ENCODE results near the gene AKR1C1.
A peak's percentile ranks its signal among the peaks of the same experiment; 100 is the strongest.
"Not testable (repeated sequence)": the region's sequence is repeated elsewhere in the genome, so short reads cannot be mapped to it uniquely, and the experiment has no call there.

Gene AKR1C1

GRCh38 chr10:4943416-4943815, 19.8 kb upstream of the AKR1C1 start:
- not testable (repeated sequence) for H3K36me3 Mint-ChIP-seq; ATAC-seq; DNase-seq (ENCODE audit: low spot score in 2 of 2); H3K27ac Mint-ChIP-seq; H3K4me3 Mint-ChIP-seq; H3K4me1 Mint-ChIP-seq; H3K9me3 Mint-ChIP-seq

GRCh38 chr10:4943821-4944220, 19.4 kb upstream of the AKR1C1 start:
- Mint-ChIP-seq H3K27ac (no peak overlapping the region), H3K36me3 (no peaks in the 10 kb centered on the region), H3K9me3 (no peaks in the 10 kb centered on the region), H3K4me3 (no peak overlapping the region), H3K4me1 (no peaks in the 10 kb centered on the region)
- DNase-seq (ENCODE audit: low spot score in 2 of 2) (no peak), ATAC-seq (no peak)

GRCh38 chr10:4944841-4945240, 18.4 kb upstream of the AKR1C1 start:
- Mint-ChIP-seq H3K4me1 (no peaks in the 10 kb centered on the region), H3K36me3 (no peaks in the 10 kb centered on the region), H3K4me3 (no peak overlapping the region), H3K9me3 (no peaks in the 10 kb centered on the region), H3K27ac (no peak overlapping the region)
- no peak for DNase-seq (ENCODE audit: low spot score in 2 of 2)
- ATAC-seq = no peak

- DNase-seq (ENCODE audit: low spot score in 2 of 2) (no peak), ATAC-seq (no peak)
- H3K9me3 Mint-ChIP-seq = no peaks in the 10 kb centered on the region
- H3K4me1 Mint-ChIP-seq = no peaks in the 10 kb centered on the region
- H3K36me3 Mint-ChIP-seq = no peaks in the 10 kb centered on the region
- H3K4me3 Mint-ChIP-seq = no peak overlapping the region
- H3K27ac Mint-ChIP-seq = no peak overlapping the region
These were observed 17.2 kb upstream of the AKR1C1 start for GRCh38 chr10:4945766-4946717.

GRCh38 chr10:4947039-4947634, 16.1 kb upstream of the AKR1C1 start:
- no peak for ATAC-seq
- Mint-ChIP-seq H3K27ac (no peak overlapping the region), H3K4me3 (no peak overlapping the region)

GRCh38 chr10:4947635-4948596, 15.3 kb upstream of the AKR1C1 start:
- H3K4me3 Mint-ChIP-seq = no peak overlapping the region
- DNase-seq (ENCODE audit: low spot score in 2 of 2) (no peak), ATAC-seq (no peak)
- H3K27ac Mint-ChIP-seq = no peak overlapping the region
- no peaks in the 10 kb centered on the region for H3K9me3 Mint-ChIP-seq
- H3K4me1 Mint-ChIP-seq = no peaks in the 10 kb centered on the region
- H3K36me3 Mint-ChIP-seq = no peaks in the 10 kb centered on the region

More at GRCh38 chr10:4947039-4947634, 16.1 kb upstream of the AKR1C1 start:
- no peaks in the 10 kb centered on the region for H3K4me1 Mint-ChIP-seq
- DNase-seq (ENCODE audit: low spot score in 2 of 2) = no peak
- no peaks in the 10 kb centered on the region for H3K9me3 Mint-ChIP-seq
- no peaks in the 10 kb centered on the region for H3K36me3 Mint-ChIP-seq

GRCh38 chr10:4951512-4952162, 11.6 kb upstream of the AKR1C1 start:
- not testable (repeated sequence) for H3K4me1 Mint-ChIP-seq; H3K36me3 Mint-ChIP-seq; H3K9me3 Mint-ChIP-seq; DNase-seq (ENCODE audit: low spot score in 2 of 2); H3K27ac Mint-ChIP-seq; ATAC-seq; H3K4me3 Mint-ChIP-seq

- Mint-ChIP-seq H3K4me3 (no peak overlapping the region), H3K27ac (no peak overlapping the region), H3K36me3 (no peaks in the 10 kb centered on the region), H3K9me3 (no peaks in the 10 kb centered on the region), H3K4me1 (no peaks in the 10 kb centered on the region)
- ATAC-seq (no peak), DNase-seq (ENCODE audit: low spot score in 2 of 2) (no peak)
These were observed 9.8 kb upstream of the AKR1C1 start for GRCh38 chr10:4953405-4953804.

GRCh38 chr10:4956088-4956487, 7.1 kb upstream of the AKR1C1 start:
- H3K36me3 Mint-ChIP-seq; H3K4me1 Mint-ChIP-seq; H3K9me3 Mint-ChIP-seq; H3K4me3 Mint-ChIP-seq; DNase-seq (ENCODE audit: low spot score in 2 of 2); H3K27ac Mint-ChIP-seq: not testable (repeated sequence)
- peak; percentile 19 for ATAC-seq

GRCh38 chr10:4956955-4957645, 6.1 kb upstream of the AKR1C1 start:
- ATAC-seq = not testable (repeated sequence)

GRCh38 chr10:4961558-4961957, 1.7 kb upstream of the AKR1C1 start:
- not testable (repeated sequence) for H3K36me3 Mint-ChIP-seq; ATAC-seq; H3K27ac Mint-ChIP-seq; H3K4me3 Mint-ChIP-seq; DNase-seq (ENCODE audit: low spot score in 2 of 2); H3K9me3 Mint-ChIP-seq; H3K4me1 Mint-ChIP-seq

More at GRCh38 chr10:4956955-4957645, 6.1 kb upstream of the AKR1C1 start:
- H3K27ac Mint-ChIP-seq; DNase-seq (ENCODE audit: low spot score in 2 of 2); H3K9me3 Mint-ChIP-seq; H3K36me3 Mint-ChIP-seq; H3K4me3 Mint-ChIP-seq; H3K4me1 Mint-ChIP-seq: not testable (repeated sequence)

GRCh38 chr10:4962308-4962707, 907 bp upstream of the AKR1C1 start:
- H3K9me3 Mint-ChIP-seq; ATAC-seq; H3K4me1 Mint-ChIP-seq; H3K27ac Mint-ChIP-seq; H3K36me3 Mint-ChIP-seq; DNase-seq (ENCODE audit: low spot score in 2 of 2); H3K4me3 Mint-ChIP-seq: not testable (repeated sequence)

- not testable (repeated sequence) for ATAC-seq; H3K4me1 Mint-ChIP-seq; H3K4me3 Mint-ChIP-seq; H3K9me3 Mint-ChIP-seq; H3K27ac Mint-ChIP-seq; H3K36me3 Mint-ChIP-seq; DNase-seq (ENCODE audit: low spot score in 2 of 2)
These were observed 570 bp downstream of the AKR1C1 start for GRCh38 chr10:4963815-4964154.

GRCh38 chr10:4965763-4966162, 2.5 kb downstream of the AKR1C1 start:
- not testable (repeated sequence) for H3K36me3 Mint-ChIP-seq; H3K4me3 Mint-ChIP-seq; H3K4me1 Mint-ChIP-seq; ATAC-seq; H3K9me3 Mint-ChIP-seq; H3K27ac Mint-ChIP-seq; DNase-seq (ENCODE audit: low spot score in 2 of 2)
